AG10803 (cell line): ENCODE measurements around the gene MICALL2.
"Not testable (repeated sequence)": the region's sequence is repeated elsewhere in the genome, so short reads cannot be mapped to it uniquely, and the experiment has no call there.

Experiments
- DNase-seq: peaks from one replicate; pipeline ENCODE4 v3.0.0; 2010; ENCODE audit warnings: low read depth
- H3K4me3 ChIP-seq: 2 replicates; pipeline ENCODE4 v1.5.1; 2011; ENCODE audit warnings: mild to moderate bottlenecking, low read length, control low read depth
- TF ChIP-seq, protein P1 (sequence below): conservative IDR thresholded peaks from 2 replicates; pipeline ENCODE4 v1.5.1; 2011; ENCODE audit warnings: mild to moderate bottlenecking, low read length, control low read depth, inconsistent platforms

MICALL2 gene

DNA sequence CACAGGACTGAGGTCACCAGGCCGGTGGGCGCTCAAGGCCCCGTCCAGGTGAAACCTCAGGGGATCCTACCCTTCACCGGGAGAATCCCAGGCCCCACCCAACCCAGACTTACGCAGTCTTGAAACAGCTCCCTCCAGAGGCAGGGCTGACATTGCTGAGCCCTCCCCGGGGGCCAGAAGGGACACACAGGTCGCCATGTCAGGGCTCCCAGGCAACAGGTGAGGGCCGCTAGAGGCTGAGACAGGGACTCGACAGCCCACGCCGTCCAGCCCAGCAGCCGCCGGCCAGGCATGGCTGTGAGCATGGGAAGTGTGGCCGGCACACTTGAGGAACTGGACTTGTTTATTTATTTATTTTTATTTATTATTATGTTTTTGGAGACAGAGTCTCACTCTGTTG is 10.3 kb downstream of the MICALL2 start:
- no peak for DNase-seq
- H3K4me3 ChIP-seq, result no peak overlapping the region
- TF ChIP-seq, protein P1, sequence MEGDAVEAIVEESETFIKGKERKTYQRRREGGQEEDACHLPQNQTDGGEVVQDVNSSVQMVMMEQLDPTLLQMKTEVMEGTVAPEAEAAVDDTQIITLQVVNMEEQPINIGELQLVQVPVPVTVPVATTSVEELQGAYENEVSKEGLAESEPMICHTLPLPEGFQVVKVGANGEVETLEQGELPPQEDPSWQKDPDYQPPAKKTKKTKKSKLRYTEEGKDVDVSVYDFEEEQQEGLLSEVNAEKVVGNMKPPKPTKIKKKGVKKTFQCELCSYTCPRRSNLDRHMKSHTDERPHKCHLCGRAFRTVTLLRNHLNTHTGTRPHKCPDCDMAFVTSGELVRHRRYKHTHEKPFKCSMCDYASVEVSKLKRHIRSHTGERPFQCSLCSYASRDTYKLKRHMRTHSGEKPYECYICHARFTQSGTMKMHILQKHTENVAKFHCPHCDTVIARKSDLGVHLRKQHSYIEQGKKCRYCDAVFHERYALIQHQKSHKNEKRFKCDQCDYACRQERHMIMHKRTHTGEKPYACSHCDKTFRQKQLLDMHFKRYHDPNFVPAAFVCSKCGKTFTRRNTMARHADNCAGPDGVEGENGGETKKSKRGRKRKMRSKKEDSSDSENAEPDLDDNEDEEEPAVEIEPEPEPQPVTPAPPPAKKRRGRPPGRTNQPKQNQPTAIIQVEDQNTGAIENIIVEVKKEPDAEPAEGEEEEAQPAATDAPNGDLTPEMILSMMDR, result no peak

- DNase-seq, result peak; percentile 57
- H3K4me3 ChIP-seq, result no peak overlapping the region
- TF ChIP-seq, protein P1, result no peak
Measured at GRCh38 chr7:1447551-1448244, 11.6 kb downstream of the MICALL2 start.

DNA sequence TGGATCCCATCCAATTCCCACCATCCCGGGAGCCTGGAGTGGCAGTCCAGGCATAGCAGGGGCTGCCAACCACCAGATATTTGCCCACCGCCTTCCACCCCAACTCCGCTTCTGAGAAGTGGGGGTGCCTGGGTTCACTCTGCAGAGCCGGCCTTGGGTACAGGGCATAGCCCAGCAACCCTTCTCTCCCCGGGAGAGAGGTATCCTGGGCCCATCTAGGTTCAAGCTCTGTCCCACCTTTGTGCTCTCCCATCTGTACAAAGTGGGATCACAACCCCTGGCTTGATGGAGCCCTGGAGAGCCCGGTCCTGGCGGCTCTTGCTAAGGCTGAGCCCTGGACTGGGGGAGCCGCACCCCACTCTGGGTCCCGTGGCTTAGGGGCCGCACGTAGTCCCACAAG is 12.2 kb downstream of the MICALL2 start:
- no peak for DNase-seq
- TF ChIP-seq, protein P1, result no peak

DNA sequence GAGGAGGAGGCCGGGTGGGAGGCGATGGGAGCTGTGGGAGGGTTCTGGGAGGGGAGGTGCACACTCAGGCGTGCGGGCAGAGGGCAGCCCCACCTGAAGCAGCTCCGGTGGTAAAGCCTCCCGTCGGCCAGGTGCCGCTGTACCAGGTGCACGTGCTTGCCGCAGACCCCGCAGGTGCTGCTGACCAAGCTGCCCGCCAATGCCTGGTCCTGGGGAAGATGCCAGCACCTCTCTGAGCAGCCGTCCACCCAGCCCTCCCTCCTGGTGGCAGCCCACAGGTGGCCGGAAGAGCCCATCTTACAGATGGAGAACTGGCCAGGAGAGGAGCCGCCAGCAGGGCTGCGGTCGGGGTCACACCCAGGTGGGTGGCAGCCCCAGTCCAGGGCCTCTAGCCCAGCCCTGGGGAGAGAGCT is 12.6 kb downstream of the MICALL2 start:
- TF ChIP-seq, protein P1, result no peak
- no peak overlapping the region for H3K4me3 ChIP-seq
- no peak for DNase-seq

More for the DNA sequence above, 12.2 kb downstream of the MICALL2 start:
- H3K4me3 ChIP-seq, result no peak overlapping the region

DNA sequence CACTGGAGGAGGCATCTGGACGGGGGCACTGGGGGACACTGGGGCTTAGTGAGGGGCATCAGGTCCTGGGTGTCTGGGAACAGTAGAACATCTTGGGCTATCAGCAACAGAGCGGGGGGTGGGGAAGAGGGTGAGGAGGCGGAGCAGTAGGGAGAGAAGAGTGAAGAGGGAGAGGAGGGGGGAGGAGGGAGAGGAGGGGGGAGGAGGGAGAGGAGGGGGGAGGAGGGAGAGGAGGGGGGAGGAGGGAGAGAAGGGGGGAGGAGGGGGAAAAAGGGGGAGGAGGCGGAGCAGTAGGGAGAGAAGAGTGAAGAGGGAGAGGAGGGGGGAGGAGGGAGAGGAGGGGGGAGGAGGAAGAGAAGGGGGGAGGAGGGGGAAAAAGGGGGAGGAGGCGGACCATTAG is 13.2 kb downstream of the MICALL2 start:
- H3K4me3 ChIP-seq, result not testable (repeated sequence)
- DNase-seq, result peak; percentile 33

DNA sequence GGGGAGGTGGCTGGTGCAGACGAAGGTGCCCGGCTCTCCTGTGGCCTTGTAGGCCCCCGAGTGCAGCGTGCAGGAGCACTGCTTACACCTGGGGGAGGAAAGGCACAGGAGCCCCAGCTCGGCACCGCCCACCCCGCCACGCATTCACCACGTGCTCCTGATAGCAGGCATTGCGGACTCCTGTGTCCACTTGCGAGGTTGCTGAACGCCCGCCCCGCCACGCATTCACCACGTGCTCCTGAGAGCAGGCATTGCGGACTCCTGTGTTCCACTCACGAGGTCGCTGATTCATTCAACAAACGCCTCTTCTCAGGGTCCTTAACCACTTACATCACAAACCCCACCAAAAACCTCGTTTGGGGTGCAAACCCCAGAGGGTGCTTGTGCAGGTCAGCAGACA is 13.9 kb downstream of the MICALL2 start:
- TF ChIP-seq, protein P1, result no peak
- H3K4me3 ChIP-seq, result no peak overlapping the region
- no peak for DNase-seq

GRCh38 chr7:1444925-1445322 is 14.3 kb downstream of the MICALL2 start:
- no peak overlapping the region for H3K4me3 ChIP-seq
- no peak for DNase-seq
- TF ChIP-seq, protein P1, result no peak
